Ovary (tissue), 9 donors: Measurements from ENCODE around the gene VPS54. TPM values are rescaled to one million over a fixed set of nuclear protein-coding genes. Genes with fewer than 3 reads are reported as not detected.

Experiments
- DNase-seq, 5 donors: peaks; one replicate each; pipeline ENCODE4 v3.0.0-alpha.2; 2019 to 2020
- H3K27ac ChIP-seq, 2 donors: fragments of 200-600 bp; one replicate each; pipeline versions ENCODE4 v1.5.1 to v1.8.0; 2019 to 2022
- H3K27me3 ChIP-seq: fragments of 200-600 bp; one replicate; pipeline ENCODE4 v1.8.0; 2022
- H3K36me3 ChIP-seq: fragments of 200-600 bp; sonication (generic); one replicate; pipeline ENCODE4 v1.5.1; 2019
- H3K4me1 ChIP-seq: one replicate; pipeline ENCODE4 v1.8.1; 2013; ENCODE audit warnings: mild to moderate bottlenecking, moderate library complexity; ENCODE audit not compliant: insufficient read depth
- H3K4me3 ChIP-seq: fragments of 200-600 bp; sonication (generic); one replicate; pipeline ENCODE4 v1.5.1; 2017
- H3K9me3 ChIP-seq, 2 donors: fragments of 200-600 bp in 1 of 2; sonication (generic) in 1 of 2; one replicate each; pipeline versions ENCODE4 v1.5.1 to v1.8.1; 2013 to 2019; ENCODE audit warnings: mild to moderate bottlenecking in 1 of 2, moderate library complexity in 1 of 2
- EP300 ChIP-seq: sonication (generic); formaldehyde crosslinking; IDR thresholded peaks from one replicate; pipeline ENCODE4 v1.6.1; 2017; ENCODE audit warnings: antibody characterized with exemption
- POLR2A ChIP-seq: fragments of 450-650 bp; IDR thresholded peaks from one replicate; pipeline ENCODE4 v1.6.1; 2017; ENCODE audit warnings: antibody characterized with exemption, mild to moderate bottlenecking, moderate library complexity
- WGBS, 3 donors: extraction: QIAGEN DNeasy Blood & Tissue Kit in 1 of 3; methylation state at CpG; one replicate each; pipeline versions ENCODE4 v1.1.5 to v1.1.7; 2013 to 2017; 5-methylcytosine and 5-hydroxymethylcytosine counted together
- intact Hi-C, 4 donors: fragments of 100-400 bp; cut with DNase I; formaldehyde crosslinking; loops; one replicate each; pipeline versions ENCODE4 v1.11.0 to v1.15.1; 2022 to 2023
- polyA plus RNA-seq, 2 donors: library from polyadenylated mRNA; stranded (reverse); fragments of 200-250 nt in 1 of 2; fragments of 350-450 nt in 1 of 2; fragmentation: Illumina TruSeq in 1 of 2; extraction: RNeasy Lipid Tissue Mini Kit (QIAGEN cat#74804) in 1 of 2; gene quantifications; one replicate each; pipeline ENCODE4 v1.2.3, GENCODE V29; 2013 to 2014
- total RNA-seq, 7 donors: library from RNA; depleted of rRNA in 2 of 7; stranded (reverse); fragments of >200 nt in 2 of 7; fragmentation: NEBNext Ultra II Directional in 3 of 7; extraction: Animal tissue kit (Norgen Biotek cat#: 25700) in 3 of 7; gene quantifications; one replicate each; pipeline versions ENCODE4 v1.1.0 to v1.2.4, GENCODE V29; 2016 to 2023
- TF ChIP-seq, protein P1 (sequence below), 3 donors: fragments of 450-650 bp in 2 of 3; fragments of 200-600 bp in 1 of 3; IDR thresholded peaks; one replicate each; pipeline versions ENCODE4 v1.5.1 to v1.8.0; 2016 to 2022; ENCODE audit warnings: antibody characterized with exemption in 3 of 3, mild to moderate bottlenecking in 1 of 3
- donor health status: DM: no; HTN: no; CAD: no; lungs with moderate emphysema.
- donor health status: DM: no; HTN: no; CAD: no.
- donor health status: Bipolar disorder and iron deficiency.
- donor health status: DM: yes; HTN: yes; CAD: no.
- donor health status: DM: no; HTN: no; CAD: no.
- donor health status: DM: yes; HTN: yes; CAD: no.

Gene VPS54
- total and polyA plus RNA-seq, 9 donors: 17.9 to 28.6 (median 20.6) TPM

DNA sequence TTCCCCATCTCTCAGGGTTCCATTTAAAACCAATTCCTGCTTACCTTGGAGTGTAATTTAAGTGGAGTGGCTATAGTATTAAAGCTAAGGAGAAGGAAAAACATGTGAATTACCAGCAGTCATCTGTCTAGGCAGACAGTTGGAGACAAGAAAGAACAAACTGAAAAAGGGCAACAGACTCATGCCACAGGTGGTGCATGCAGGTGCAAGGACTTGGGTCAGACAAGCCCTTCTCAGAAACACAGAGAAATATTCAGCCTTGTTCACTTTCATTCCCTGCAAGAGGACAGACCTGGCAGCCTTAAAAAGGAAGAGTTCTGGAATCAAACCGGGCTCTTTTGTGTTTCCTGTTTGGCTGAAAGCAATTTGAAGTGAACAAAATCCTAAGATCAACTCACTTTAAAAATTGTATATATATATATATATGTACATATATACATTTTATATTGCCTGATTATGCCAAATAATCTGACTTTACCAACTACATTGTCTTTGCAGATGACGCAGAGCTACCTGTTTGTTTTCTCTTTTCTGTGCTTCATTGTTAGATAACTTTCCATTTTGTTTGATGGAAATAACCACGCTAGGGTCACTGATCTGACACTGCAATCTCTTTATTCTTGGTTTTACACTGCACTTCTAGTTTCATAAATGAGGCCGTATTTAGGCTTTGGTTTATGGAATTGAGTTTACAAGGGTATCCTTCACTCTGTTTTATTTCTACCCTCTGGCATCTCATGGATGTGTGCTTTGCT is 35.1 kb upstream of the VPS54 start:
- no peak overlapping the region for H3K4me3 ChIP-seq
- no peaks in the 10 kb centered on the region for H3K4me1 ChIP-seq
- TF ChIP-seq, protein P1, sequence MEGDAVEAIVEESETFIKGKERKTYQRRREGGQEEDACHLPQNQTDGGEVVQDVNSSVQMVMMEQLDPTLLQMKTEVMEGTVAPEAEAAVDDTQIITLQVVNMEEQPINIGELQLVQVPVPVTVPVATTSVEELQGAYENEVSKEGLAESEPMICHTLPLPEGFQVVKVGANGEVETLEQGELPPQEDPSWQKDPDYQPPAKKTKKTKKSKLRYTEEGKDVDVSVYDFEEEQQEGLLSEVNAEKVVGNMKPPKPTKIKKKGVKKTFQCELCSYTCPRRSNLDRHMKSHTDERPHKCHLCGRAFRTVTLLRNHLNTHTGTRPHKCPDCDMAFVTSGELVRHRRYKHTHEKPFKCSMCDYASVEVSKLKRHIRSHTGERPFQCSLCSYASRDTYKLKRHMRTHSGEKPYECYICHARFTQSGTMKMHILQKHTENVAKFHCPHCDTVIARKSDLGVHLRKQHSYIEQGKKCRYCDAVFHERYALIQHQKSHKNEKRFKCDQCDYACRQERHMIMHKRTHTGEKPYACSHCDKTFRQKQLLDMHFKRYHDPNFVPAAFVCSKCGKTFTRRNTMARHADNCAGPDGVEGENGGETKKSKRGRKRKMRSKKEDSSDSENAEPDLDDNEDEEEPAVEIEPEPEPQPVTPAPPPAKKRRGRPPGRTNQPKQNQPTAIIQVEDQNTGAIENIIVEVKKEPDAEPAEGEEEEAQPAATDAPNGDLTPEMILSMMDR (IDR thresholded peaks at IDR 0.05): no peak
- TF ChIP-seq POLR2A (no peak), EP300 (no peak)
- no peaks in the 10 kb centered on the region for H3K36me3 ChIP-seq
- H3K9me3 ChIP-seq: no peaks in the 10 kb centered on the region
- DNase-seq: no peak
- intact Hi-C loops: loop anchor here in 2 of 4 donors (10.0 kb wide), 3 partner anchors 260 to 440 kb away; no protein-coding TSS in a partner anchor
- H3K27me3 ChIP-seq: no peaks in the 10 kb centered on the region
- no peak overlapping the region for H3K27ac ChIP-seq
- WGBS, 3 donors: 72 to 77% (median 75%) methylated on average over 4 of the region's 4 CpGs

DNA sequence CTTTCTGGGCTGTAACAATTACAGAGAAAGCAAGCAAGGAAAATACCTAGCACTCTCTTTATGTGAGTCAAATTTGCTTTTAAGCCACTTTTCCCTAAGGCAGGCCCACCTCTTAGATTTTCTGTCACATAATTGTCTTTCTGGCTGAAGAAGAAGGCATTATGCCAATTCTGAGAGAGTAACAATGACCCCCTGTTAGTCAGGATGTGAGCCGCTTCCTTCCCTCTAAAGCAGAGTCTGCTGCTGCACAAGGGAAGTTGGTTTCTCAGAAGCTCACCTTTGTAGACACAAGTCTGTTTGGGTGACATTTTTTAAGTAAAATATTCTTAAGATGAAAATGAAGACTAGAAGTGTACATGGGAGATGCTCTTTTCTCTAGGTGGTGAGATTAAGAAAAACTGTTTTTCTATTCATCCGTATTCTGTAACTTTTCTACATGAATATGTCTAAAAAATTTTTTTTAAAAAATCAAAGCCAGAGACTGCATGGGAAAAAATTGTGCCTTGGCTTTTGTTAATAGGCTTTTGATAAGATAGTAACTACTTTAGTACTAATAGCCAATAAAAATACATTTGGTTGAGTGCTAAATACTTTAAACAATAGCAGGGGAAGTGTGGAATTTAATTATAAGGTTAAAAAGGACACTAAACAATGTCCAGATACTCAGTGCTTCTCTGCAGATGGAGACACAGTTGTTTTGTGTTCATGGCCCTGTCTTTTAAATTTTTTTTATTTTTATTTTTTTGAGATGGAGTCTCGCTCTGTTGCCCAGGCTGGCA is 33.4 kb upstream of the VPS54 start:
- TF ChIP-seq POLR2A (no peak), EP300 (no peak)
- TF ChIP-seq, protein P1 (IDR thresholded peaks at IDR 0.05): no peak
- no peaks in the 10 kb centered on the region for H3K4me1 ChIP-seq
- intact Hi-C loops: loop anchor here in 2 of 4 donors (10.0 kb wide), 3 partner anchors 262 to 442 kb away; no protein-coding TSS in a partner anchor
- H3K36me3 ChIP-seq: no peaks in the 10 kb centered on the region
- WGBS, 3 donors: 78 to 90% (median 86%) methylated on average over 3 of the region's 3 CpGs
- H3K4me3 ChIP-seq: no peak overlapping the region
- H3K27ac ChIP-seq: no peak overlapping the region
- no peaks in the 10 kb centered on the region for H3K27me3 ChIP-seq
- no peaks in the 10 kb centered on the region for H3K9me3 ChIP-seq
- DNase-seq: no peak

DNA sequence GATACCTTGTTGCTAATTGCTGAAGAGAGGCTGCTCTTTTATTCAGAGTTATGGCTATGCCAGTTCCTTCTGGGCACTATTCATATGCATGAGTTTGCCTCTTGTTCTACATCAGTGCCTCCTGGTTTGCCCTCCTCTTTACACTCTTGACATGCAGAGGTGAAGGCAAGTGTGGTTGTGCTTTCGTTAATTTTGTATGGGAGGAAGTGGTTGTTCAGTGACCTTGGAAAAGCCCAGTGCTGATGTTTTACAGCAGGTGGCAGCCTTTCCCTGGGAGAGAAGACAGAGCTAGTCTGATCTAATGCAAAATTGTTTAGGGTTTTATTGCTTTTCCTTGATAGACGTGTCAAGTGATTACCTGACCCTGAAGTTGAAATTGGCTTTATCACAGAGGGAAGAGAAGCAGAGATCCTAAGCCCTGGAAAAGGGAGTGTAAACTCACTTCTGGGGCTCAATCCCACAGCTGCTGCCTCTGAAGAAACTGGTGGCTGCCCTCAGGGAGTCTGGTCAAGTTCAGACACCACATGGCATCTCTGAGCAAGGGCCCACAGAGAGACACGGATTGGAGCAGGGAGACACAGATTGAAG is 30.5 kb upstream of the VPS54 start:
- peak; percentile 41 to 61 (median 56) for DNase-seq
- Histone ChIP-seq H3K27ac (no peak overlapping the region), H3K27me3 (no peaks in the 10 kb centered on the region), H3K36me3 (no peaks in the 10 kb centered on the region), H3K9me3 (no peaks in the 10 kb centered on the region), H3K4me3 (no peak overlapping the region), H3K4me1 (no peaks in the 10 kb centered on the region)
- 1 to 7% (median 5%) methylated on average over 3 of the region's 3 CpGs for WGBS, 3 donors
- intact Hi-C loops: loop anchor here in 2 of 4 donors (10.0 kb wide), 4 partner anchors 265 to 445 kb away; no protein-coding TSS in a partner anchor
- TF ChIP-seq, protein P1 (IDR thresholded peaks at IDR 0.05): peak; percentile 25 to 63 (median 56)
- TF ChIP-seq EP300: no peak

DNA sequence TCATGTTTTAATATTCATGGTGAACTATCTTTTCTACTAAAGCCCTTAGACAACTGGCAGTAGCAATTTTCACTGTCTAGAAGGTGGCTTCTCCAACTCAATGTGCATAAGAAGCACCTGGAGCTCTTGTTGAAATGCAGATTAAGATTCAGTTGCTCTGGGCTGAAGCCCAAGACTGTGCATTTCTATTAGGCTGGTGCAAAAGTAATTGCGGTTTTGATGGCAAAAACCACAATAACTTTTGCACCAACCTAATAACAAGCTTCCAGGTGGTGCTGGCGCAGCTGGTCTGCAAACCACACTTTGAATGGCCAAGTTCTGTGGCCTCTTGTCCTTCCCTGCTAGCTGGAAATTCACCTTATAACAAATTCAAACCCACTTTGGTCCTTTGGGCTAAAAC is 26.7 kb upstream of the VPS54 start:
- no peaks in the 10 kb centered on the region for H3K9me3 ChIP-seq
- intact Hi-C loops: loop anchor here in 1 of 4 donors (10.0 kb wide), 1 partner anchor 279 kb away; no protein-coding TSS in a partner anchor
- no peaks in the 10 kb centered on the region for H3K27me3 ChIP-seq
- DNase-seq: no peak
- no peak overlapping the region for H3K27ac ChIP-seq
- H3K36me3 ChIP-seq: no peaks in the 10 kb centered on the region
- 93 to 95% (median 94%) methylated on average over 2 of the region's 2 CpGs for WGBS, 3 donors
- no peak overlapping the region for H3K4me3 ChIP-seq
- H3K4me1 ChIP-seq: no peaks in the 10 kb centered on the region
- TF ChIP-seq POLR2A (no peak), EP300 (no peak)
- TF ChIP-seq, protein P1 (IDR thresholded peaks at IDR 0.05): no peak
